GM12801 (cell line): ENCODE data around the gene ZNF560.

Experiments used
- TF ChIP-seq, protein P1 (sequence below): IDR thresholded peaks from one replicate; pipeline ENCODE4 v1.5.1; 2011; ENCODE audit warnings: control low read depth; ENCODE audit not compliant: insufficient read length; ENCODE audit errors: extremely low read depth

ZNF560 gene

DNA sequence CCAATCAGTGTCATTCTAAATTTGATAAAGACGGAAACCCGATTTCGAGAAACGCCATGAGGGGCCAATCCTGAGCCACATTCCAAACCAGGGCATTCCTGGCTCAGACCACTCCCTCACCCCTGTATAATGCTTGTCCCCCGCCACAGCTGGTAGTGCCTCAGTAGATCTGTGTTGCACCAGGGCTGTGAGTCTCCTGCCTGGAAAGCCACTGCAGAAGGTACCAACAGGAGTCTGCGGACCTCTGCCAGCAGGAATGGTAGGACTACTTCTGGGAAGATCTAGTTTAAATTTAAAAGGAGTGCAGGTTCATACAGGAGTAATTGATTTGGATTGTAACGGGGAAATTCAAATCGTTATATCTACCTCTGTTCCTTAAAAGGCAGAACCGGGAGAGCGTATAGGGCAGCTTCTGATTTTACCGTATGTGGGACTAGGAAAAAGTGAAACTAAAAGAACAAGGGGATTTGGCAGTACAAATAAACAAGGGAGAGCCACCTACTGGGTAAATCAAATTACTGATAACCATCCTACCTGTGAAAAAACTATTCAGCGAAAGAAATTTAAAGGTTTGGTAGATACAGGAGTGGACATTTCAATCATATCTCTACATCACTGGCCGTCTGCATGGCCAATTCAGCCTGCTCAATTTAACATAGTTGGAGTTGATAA lies 42.3 kb downstream of the ZNF560 start:
- TF ChIP-seq, protein P1, sequence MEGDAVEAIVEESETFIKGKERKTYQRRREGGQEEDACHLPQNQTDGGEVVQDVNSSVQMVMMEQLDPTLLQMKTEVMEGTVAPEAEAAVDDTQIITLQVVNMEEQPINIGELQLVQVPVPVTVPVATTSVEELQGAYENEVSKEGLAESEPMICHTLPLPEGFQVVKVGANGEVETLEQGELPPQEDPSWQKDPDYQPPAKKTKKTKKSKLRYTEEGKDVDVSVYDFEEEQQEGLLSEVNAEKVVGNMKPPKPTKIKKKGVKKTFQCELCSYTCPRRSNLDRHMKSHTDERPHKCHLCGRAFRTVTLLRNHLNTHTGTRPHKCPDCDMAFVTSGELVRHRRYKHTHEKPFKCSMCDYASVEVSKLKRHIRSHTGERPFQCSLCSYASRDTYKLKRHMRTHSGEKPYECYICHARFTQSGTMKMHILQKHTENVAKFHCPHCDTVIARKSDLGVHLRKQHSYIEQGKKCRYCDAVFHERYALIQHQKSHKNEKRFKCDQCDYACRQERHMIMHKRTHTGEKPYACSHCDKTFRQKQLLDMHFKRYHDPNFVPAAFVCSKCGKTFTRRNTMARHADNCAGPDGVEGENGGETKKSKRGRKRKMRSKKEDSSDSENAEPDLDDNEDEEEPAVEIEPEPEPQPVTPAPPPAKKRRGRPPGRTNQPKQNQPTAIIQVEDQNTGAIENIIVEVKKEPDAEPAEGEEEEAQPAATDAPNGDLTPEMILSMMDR, result no peak

DNA sequence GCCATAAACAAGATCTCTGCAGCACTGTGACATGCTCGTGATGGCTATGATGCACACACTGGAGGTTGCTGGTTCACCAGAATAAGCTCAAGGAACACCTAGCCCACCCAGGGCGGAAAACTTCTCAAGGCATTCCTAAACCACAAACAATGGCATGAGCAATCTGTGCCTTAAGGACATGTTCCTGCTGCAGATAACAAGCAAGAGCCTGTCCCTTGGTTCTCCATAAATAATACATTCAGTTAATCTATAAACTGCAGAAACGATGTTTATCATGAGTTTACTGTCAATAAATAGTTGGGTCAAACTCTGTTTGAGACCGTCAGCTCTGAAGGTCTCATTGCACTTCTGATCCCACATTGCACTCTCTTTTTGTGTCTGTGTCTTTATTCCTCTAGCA lies 44.5 kb downstream of the ZNF560 start:
- TF ChIP-seq, protein P1, result no peak

DNA sequence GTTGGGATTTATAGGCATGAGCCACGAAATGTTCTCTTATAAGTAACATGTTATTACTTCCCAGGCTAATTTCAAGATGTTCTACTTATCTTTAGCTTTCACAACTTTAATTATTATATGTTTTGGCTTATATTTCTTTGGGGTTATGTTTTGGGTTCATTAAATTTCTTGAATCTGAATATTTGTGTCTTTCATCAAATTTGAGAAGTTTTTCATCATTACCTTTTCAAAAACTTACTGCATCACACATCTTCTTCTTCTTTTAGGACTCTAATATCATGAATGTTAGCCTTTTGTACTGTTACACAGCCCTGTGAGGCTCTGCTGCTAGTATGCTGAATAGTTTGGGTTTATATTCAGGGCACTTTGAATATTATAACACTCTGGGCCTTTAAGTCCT lies 53.4 kb downstream of the ZNF560 start:
- TF ChIP-seq, protein P1, result no peak

DNA sequence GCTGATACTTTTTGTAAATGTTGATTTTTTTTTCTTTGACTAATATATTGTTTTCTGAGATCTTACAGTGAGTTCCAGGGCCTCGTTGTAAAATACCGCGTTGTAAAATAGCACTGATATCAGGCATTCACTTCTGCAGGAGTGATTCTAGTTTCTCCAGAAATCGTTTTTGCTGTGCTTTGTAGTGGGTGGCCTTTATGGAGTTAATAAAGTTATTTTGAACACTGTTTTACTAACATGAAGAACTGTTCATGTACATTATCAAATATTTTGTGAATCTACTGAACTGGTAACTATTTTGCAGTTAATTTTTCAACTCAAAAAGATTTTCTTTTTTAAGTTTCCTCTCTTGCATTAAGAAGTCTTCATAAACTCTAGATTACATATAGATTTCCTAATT lies 62.1 kb downstream of the ZNF560 start:
- TF ChIP-seq, protein P1, result no peak

DNA sequence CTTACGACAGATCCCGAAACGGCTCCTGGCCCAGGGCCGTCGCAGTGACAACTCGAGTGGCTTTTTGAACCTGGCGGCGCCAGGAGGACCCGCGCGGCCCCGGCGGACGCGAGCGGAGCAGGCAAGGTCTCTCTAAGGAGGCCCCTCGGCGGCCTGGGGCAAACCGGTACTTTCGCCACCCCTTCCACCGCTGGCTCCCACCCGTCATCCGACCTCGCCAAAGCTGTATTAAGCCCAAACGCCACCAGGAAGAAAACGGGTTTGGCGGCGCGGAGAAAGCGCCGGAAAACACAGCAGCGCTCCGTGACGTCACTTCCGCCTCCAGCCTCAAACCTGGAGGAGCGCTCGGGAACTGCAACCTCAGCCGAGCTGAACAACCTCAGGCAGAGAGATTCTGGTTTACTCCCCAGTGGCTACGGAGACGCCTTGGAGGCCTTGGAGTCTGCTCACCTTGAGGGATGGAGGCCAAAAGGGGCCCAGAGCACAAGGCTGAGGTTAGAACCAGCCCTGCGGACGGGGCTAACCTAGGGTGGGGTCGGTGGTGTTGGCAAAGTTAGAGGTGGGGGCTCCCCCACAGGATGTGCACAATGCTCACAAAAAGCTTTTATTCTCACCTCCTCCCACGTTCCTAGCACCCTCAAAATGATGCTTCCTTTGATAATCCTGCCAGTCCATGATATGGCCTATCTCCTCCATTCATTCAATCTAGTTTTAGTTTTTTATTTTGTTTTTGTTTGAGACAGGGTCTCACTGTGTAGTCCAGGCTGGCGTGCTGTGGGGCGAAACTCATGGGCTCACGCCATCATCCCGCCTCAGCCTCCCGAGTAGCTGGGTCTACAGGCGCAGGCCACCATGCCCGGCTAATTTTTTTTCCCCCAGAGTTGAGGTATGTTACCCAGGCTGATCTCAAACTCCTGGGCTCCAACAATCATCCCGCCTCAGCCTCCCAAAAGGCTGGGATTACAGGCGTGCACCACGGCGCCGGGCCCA lies 62.8 kb downstream of the ZNF560 start, which contains the start of gene ZNF266:
Gene ZNF266, minus strand, starts transcription at position 295 of the 990 bp plus-strand sequence. CDS start 15,484 bp downstream, outside the sequence.
- TF ChIP-seq, protein P1, result no peak

DNA sequence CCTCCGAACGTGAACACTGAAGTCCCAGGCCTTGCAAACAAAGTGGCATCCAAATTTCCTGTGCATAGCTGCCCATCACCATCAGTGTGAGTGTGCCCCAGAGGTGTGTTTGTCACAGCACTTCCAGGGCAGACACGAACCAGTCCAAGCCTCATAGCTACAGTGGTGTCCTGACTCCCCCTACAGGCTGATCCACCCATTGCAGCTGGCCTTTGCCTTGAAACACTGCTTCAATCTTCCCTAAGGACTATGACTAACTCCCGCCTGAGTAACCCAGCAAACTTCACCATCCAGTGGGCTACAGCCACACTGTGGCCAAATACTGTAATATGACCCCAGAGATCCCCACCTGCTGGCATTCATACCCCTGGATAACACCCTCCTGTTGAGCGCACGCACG lies 66.9 kb downstream of the ZNF560 start:
- TF ChIP-seq, protein P1, result no peak

DNA sequence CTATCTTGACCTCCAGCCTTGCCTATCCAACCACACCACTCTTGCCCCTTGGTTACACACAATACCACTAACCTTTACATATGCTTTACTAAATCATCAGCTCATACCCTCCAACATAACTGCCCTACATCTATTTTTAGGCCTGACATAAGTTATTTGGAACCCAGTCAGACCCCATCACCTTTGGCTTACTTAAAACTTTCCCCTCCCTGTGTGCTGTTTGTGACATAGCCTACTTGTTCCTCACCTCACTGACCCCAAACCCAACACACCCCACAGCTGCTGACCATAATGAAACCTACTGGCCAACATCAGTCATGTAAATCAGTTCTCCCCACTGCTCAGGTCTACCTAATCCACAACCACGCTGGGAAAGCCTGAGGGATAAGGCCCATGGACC lies 68.0 kb downstream of the ZNF560 start:
- TF ChIP-seq, protein P1, result no peak
